ENCODE data around the gene GATB. TPM values are rescaled to one million over a fixed set of nuclear protein-coding genes. Genes with fewer than 3 reads are reported as not detected.

Gene GATB
- polyA plus RNA-seq, 3 donors = 5.5 to 12.2 (median 9.0) TPM

GRCh38 chr4:151810476-151810875, 49.7 kb upstream of the GATB start:
- Histone ChIP-seq H4K20me1 (ENCODE audit: insufficient read depth, low read length) (no peaks in the 10 kb centered on the region), H3K4me1 (ENCODE audit: control insufficient read depth in 1 of 2, insufficient read depth in 2 of 2, low read length in 2 of 2) (no peaks in the 10 kb centered on the region), H3K27me3 (ENCODE audit: control insufficient read depth in 2 of 2, insufficient read depth in 2 of 2, low read length in 2 of 2) (no peaks in the 10 kb centered on the region), H3K9ac (ENCODE audit: insufficient read depth, low read length, poor library complexity, severe bottlenecking) (no peak overlapping the region), H3K27ac (ENCODE audit: low read depth in 1 of 2, low read length in 2 of 2) (no peak overlapping the region), H3K79me2 (ENCODE audit: insufficient read depth, low read length) (no peaks in the 10 kb centered on the region), H3K36me3 (replicated peaks in 1 of 2; ENCODE audit: control insufficient read depth in 1 of 2, insufficient read depth in 2 of 2, low read length in 2 of 2) (no peaks in the 10 kb centered on the region), H2AFZ (ENCODE audit: insufficient read depth, low read depth, low read length, poor library complexity, severe bottlenecking) (no peak overlapping the region), H3K4me2 (replicated peaks; ENCODE audit: extremely low read depth, low read length, poor library complexity, severe bottlenecking) (no peak overlapping the region), H3K9me3 (replicated peaks in 1 of 2; ENCODE audit: control insufficient read depth in 1 of 2, insufficient read depth in 1 of 2, low read length in 2 of 2) (no peaks in the 10 kb centered on the region), H3K4me3 (replicated peaks in 1 of 3; ENCODE audit: low read depth in 2 of 3, low read length in 3 of 3) (no peak overlapping the region)
- Mint-ChIP-seq H3K27me3 (ENCODE audit: low read depth in 3 of 3) (peaks cover 2 to 7% (median 3%) of the 10 kb centered on the region in 3 donors), H3K9me3 (peaks cover 0 to 9% (median 2%) of the 10 kb centered on the region in 7 donors), H3K4me3 (no peak overlapping the region), H3K27ac (peak overlapping the region in 1 of 7 donors; percentile 26), H3K36me3 (no peaks in the 10 kb centered on the region), H3K4me1 (no peaks in the 10 kb centered on the region)
- WGBS (ENCODE audit: insufficient coverage) = 83% methylated on average over 3 of the region's 4 CpGs
- no peak for TF ChIP-seq CTCF (IDR thresholded peaks at IDR 0.05)
- intact Hi-C loops (cut with micrococcal nuclease) = no loop called here
- no peak for DNase-seq

GRCh38 chr4:151809716-151810115, 48.9 kb upstream of the GATB start:
- Mint-ChIP-seq H3K9me3 (peaks cover 0 to 7% (median 2%) of the 10 kb centered on the region in 7 donors), H3K4me3 (no peak overlapping the region), H3K27ac (no peak overlapping the region), H3K4me1 (no peaks in the 10 kb centered on the region), H3K27me3 (ENCODE audit: low read depth in 3 of 3) (peaks cover 2 to 7% (median 3%) of the 10 kb centered on the region in 3 donors), H3K36me3 (no peaks in the 10 kb centered on the region)
- Histone ChIP-seq H3K9me3 (replicated peaks in 1 of 2; ENCODE audit: control insufficient read depth in 1 of 2, insufficient read depth in 1 of 2, low read length in 2 of 2) (no peaks in the 10 kb centered on the region), H3K4me1 (ENCODE audit: control insufficient read depth in 1 of 2, insufficient read depth in 2 of 2, low read length in 2 of 2) (no peaks in the 10 kb centered on the region), H3K27me3 (ENCODE audit: control insufficient read depth in 2 of 2, insufficient read depth in 2 of 2, low read length in 2 of 2) (no peaks in the 10 kb centered on the region), H3K27ac (ENCODE audit: low read depth in 1 of 2, low read length in 2 of 2) (no peak overlapping the region), H2AFZ (ENCODE audit: insufficient read depth, low read depth, low read length, poor library complexity, severe bottlenecking) (no peak overlapping the region), H4K20me1 (ENCODE audit: insufficient read depth, low read length) (no peaks in the 10 kb centered on the region), H3K79me2 (ENCODE audit: insufficient read depth, low read length) (no peaks in the 10 kb centered on the region), H3K4me3 (replicated peaks in 1 of 3; ENCODE audit: low read depth in 2 of 3, low read length in 3 of 3) (no peak overlapping the region), H3K36me3 (replicated peaks in 1 of 2; ENCODE audit: control insufficient read depth in 1 of 2, insufficient read depth in 2 of 2, low read length in 2 of 2) (no peaks in the 10 kb centered on the region), H3K9ac (ENCODE audit: insufficient read depth, low read length, poor library complexity, severe bottlenecking) (no peak overlapping the region), H3K4me2 (replicated peaks; ENCODE audit: extremely low read depth, low read length, poor library complexity, severe bottlenecking) (no peak overlapping the region)
- no peak for TF ChIP-seq CTCF (IDR thresholded peaks at IDR 0.05)
- WGBS (ENCODE audit: insufficient coverage) = 98% methylated on average over 5 of the region's 6 CpGs
- DNase-seq = no peak
- intact Hi-C loops (cut with micrococcal nuclease) = no loop called here

Measured in CD14-positive monocyte (primary cell).